HG03135 (cell line): ENCODE data around the gene FANCI.

Source experiments
- ATAC-seq: cut with Tn5 transposase; IDR thresholded peaks from one replicate; pipeline ENCODE4 v1.9.1; 2021; ENCODE audit warnings: mild to moderate bottlenecking, moderate library complexity; ENCODE audit not compliant: unreplicated experiment

The FANCI gene

GRCh38 chr15:89359471-89360293 is 115.9 kb downstream of the FANCI start:
- ATAC-seq: no peak

DNA sequence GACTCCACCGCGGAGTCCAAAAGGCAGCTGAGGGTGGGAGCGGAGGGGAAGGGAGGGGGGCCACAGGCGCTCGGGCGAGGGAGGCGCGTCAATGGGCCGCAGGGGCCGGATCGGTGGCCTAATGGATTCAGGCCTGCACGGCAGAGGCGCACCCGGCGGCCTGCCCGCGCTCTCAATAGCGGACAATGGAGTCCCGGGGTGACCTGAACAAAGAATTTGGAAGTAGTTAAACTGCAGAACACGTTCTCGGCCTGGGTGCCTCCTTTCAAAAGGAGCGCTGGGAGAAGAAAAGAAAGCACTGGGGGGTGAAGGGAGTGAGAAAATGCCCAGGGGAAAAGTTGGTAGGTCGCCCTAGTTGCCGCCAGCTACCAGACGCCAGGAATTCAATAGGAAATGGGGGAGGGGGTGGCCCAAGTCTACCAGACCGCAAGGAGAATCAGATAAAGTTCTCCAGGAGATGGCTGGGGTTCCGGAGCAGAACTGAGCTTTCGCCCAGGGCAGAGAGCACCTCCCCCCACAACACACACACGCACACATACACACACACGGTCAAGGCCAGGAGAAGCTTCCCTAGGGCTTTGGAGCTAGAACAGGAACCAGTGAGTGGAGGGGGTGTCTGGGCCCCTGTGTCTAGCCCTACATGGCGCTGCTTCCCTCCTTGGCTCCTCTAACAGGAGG is 116.7 kb downstream of the FANCI start:
- no peak for ATAC-seq

DNA sequence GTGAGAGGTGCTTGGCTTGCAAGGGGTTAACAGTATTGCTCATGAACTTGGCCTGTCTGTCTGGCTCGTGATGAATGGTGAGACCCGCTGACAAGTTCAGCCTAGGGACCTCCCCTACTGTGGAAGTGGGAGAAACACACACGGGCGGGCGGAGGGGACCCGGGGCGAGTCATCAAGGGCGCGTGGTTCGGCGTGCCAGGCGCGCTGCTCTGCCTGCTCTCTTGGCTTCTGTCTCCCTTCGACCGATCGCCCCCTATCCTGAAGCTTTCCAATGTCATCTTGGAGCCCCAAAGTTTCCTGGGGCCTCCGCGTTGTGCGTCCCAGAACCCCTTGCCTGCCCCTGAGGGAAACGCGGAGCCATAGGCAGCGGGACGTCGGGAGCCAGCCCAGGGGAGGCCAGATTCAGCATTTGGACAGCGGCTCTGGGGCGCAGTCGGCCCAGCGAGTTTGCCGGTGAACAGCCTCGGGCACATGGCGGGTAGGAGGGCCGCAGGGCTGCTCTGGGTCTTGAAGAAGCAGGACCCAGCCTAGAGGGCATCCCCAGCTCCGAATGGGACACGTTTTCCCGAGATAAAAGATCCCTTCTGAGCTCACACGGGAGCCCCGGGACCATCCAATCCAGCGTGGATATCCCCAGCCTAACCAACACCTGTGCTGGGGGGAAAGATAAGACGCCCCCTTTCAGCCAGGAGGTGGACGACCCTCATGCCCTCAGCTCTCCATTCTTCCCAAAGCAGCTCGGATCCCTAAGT is 117.8 kb downstream of the FANCI start:
- no peak for ATAC-seq

DNA sequence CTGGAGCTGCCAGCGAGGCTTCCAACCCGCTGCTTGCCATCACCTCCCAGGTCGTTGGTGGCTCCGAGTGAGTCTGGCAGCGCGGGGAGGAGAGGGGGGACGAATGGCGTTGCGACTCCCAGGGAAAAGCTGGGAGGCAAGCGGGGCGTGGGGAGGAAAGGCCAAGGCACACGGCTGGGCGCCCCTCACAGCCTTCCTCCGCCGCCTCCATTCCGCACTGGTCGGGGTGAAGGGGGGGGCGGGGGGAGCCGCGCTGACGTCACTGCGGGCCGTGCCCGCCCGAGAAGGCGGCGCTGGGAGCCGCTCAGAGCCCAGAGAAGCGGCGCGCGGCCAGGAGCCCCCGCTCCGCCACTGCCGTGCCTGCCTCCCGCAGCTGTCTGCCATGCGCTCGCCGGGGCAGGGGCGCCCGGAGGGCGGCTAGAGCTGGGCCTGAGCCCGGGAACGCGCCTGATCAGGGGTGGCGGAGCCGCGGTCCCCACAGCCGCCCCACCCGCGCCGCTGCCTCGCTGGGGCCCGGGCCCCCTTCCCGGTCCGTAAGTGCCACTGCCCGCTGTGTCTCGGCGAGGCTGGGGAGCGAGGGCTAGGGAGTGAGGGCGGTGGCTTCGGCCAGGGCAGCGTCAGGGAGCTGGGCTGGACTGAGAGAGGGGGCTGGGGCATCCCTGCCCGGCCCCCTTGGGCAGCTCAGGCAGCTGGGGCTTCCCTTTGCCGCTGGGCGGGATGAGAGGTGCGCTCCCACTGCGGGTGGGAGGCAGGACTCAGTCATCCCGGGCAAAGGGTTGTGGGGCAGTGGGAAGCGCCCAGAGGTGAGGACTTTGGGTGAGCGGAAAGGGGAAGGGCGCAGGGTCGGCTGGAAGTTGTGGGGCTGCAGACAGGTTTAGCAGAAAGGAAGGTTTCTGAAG is 118.7 kb downstream of the FANCI start:
- no peak for ATAC-seq

- ATAC-seq: no peak
Observed at GRCh38 chr15:89363133-89363532, 119.4 kb downstream of the FANCI start.

GRCh38 chr15:89363770-89364169 is 120.0 kb downstream of the FANCI start:
- no peak for ATAC-seq

DNA sequence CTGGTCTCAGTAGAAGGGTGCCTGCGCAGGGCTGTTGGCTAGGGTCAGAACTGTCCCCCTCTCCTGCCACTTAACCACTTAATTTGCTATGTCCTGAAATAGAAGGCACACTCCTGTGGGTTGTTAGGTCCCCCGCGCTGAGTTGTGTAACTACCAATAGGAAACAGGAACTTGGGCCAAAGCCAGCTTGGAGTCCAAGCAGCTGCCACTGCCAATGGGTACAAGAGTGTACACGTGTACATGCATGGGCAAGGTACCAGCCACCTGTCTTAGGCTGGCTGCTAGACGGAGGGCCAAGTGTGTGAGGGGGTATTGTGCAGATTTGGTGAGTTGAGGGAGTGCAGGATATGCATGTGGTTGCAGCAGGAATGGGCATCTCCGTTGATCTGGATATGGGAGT is 120.6 kb downstream of the FANCI start:
- no peak for ATAC-seq

DNA sequence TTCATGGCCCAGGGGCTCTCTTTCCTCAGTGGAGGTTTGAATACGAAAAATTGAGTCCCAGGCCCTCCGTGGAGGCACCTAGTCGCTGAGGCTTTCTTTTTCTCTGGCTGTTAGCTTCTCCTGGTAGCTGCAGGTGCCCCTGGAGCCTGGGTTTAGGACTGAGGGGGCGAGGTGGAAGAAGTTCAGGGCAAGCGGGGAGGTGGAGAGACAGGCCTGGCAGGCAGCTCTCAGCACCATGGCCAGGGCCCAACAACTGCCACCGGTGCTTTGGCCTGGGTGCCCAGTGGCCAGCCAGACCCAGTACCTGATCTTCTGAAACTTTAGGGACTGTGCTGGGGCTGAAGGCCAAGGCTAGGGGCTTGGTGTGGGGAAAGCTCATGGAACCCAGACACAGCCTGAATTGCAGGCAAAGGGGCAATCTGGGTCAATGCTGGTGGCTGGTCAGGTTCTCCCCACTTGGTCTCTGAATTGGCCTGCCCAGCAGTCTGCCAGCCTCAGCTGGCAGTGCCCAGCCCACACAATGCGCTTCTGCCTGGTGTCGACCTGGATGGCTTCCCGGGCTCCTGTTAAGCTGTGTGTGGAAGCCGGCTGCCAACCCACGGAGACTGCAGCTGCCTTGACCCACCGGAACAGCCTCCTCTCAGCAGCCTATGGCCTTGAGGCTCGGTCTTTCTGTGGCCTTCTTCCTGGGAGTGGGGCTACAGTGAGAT is 121.1 kb downstream of the FANCI start:
- ATAC-seq: no peak

GRCh38 chr15:89365462-89366065 is 121.8 kb downstream of the FANCI start:
- no peak for ATAC-seq
